GM23338 (cell line): Measurements from ENCODE around the gene FABP6.

ENCODE experiments used
- CREB1 ChIP-seq: fragments of 250-450 bp; sonication (Bioruptor Pico); IDR thresholded peaks from 2 replicates; pipeline ENCODE4 v1.5.0; 2020; ENCODE audit warnings: low read depth, mild to moderate bottlenecking, moderate library complexity
- EZH2 ChIP-seq: fragments of 200-600 bp; sonication (generic); IDR thresholded peaks from one replicate; pipeline ENCODE4 v1.8.0; 2017; ENCODE audit warnings: antibody characterized with exemption, mild to moderate bottlenecking, low read depth; ENCODE audit not compliant: unreplicated experiment
- EZH2phosphoT487 ChIP-seq: fragments of 200-600 bp; sonication (generic); IDR thresholded peaks from one replicate; pipeline ENCODE4 v1.8.1; 2018; ENCODE audit warnings: antibody characterized with exemption; ENCODE audit not compliant: unreplicated experiment
- JUNB ChIP-seq: IDR thresholded peaks from one replicate; pipeline ENCODE4 v1.6.1; 2016; ENCODE audit warnings: antibody characterized with exemption; ENCODE audit not compliant: unreplicated experiment
- POLR2AphosphoS5 ChIP-seq: IDR thresholded peaks from 2 replicates; pipeline ENCODE4 v1.6.1; 2016; ENCODE audit warnings: antibody characterized with exemption, low read depth
- ZNF114 ChIP-seq: fragments of 250-450 bp; sonication (Bioruptor Pico); IDR thresholded peaks from 2 replicates; pipeline ENCODE4 v1.5.0; 2020; ENCODE audit warnings: mild to moderate bottlenecking, moderate library complexity
- ZNF331 ChIP-seq: fragments of 250-450 bp; sonication (Bioruptor Pico); IDR thresholded peaks from 2 replicates; pipeline ENCODE4 v1.5.0; 2020; ENCODE audit warnings: low read depth, mild to moderate bottlenecking, moderate library complexity
- TF ChIP-seq, protein P1 (sequence below), 2 experiments: fragments of 200-600 bp in 1 of 2; sonication (generic) in 1 of 2; conservative IDR thresholded peaks; 2 replicates each; pipeline versions ENCODE4 v1.5.1 to v1.6.1; 2016 to 2017; ENCODE audit warnings: antibody characterized with exemption in 2 of 2, low read depth in 2 of 2, mild to moderate bottlenecking in 2 of 2, moderate library complexity in 1 of 2
- TF ChIP-seq, protein P2 (sequence below): IDR thresholded peaks from 2 replicates; pipeline ENCODE4 v1.6.1; 2016; ENCODE audit warnings: antibody characterized with exemption
- TF ChIP-seq, protein P3 (sequence below): IDR thresholded peaks from one replicate; pipeline ENCODE4 v1.6.1; 2018; ENCODE audit warnings: antibody characterized with exemption; ENCODE audit not compliant: unreplicated experiment

DNA sequence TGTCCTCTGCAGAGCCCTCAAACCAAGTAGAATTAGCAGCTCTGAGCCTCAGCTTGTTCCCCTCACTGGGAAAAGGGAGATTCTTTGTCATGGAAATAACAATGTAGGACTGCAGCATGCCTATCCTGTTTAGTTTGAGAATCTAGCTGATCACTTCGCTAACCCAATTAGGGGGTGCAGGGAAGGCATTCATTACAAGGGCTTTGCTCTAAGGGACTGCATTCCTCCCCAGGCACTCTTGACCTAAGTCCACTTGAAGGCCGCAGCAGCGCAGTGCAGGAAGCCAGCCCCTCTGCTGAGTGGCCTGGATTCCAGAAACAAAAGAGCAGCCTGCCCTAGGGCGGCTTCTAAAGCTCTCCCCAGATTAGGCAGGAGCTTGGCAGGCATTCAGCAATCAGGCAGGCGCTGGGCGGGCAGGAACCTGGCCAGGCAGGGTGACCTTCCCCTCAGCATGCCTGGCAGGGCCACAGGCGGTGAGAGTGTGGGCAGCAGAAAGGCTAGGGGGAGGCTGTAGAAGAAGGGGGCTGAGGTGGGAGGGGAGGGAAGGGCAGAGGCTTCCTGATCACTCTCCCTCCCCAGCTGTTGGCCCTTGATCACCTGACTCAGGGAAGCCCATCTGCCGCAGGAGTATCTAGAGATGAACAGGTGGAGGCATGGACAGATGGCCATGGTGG is 58.2 kb downstream of the FABP6 start:
- no peak for TF ChIP-seq POLR2AphosphoS5
- TF ChIP-seq ZNF331 = no peak
- TF ChIP-seq, protein P1, sequence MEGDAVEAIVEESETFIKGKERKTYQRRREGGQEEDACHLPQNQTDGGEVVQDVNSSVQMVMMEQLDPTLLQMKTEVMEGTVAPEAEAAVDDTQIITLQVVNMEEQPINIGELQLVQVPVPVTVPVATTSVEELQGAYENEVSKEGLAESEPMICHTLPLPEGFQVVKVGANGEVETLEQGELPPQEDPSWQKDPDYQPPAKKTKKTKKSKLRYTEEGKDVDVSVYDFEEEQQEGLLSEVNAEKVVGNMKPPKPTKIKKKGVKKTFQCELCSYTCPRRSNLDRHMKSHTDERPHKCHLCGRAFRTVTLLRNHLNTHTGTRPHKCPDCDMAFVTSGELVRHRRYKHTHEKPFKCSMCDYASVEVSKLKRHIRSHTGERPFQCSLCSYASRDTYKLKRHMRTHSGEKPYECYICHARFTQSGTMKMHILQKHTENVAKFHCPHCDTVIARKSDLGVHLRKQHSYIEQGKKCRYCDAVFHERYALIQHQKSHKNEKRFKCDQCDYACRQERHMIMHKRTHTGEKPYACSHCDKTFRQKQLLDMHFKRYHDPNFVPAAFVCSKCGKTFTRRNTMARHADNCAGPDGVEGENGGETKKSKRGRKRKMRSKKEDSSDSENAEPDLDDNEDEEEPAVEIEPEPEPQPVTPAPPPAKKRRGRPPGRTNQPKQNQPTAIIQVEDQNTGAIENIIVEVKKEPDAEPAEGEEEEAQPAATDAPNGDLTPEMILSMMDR (conservative IDR thresholded peaks at IDR 0.05; ENCODE audit: low read depth in 2 of 2) = no peak
- TF ChIP-seq, protein P2, sequence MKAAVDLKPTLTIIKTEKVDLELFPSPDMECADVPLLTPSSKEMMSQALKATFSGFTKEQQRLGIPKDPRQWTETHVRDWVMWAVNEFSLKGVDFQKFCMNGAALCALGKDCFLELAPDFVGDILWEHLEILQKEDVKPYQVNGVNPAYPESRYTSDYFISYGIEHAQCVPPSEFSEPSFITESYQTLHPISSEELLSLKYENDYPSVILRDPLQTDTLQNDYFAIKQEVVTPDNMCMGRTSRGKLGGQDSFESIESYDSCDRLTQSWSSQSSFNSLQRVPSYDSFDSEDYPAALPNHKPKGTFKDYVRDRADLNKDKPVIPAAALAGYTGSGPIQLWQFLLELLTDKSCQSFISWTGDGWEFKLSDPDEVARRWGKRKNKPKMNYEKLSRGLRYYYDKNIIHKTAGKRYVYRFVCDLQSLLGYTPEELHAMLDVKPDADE = no peak
- TF ChIP-seq, protein P3, sequence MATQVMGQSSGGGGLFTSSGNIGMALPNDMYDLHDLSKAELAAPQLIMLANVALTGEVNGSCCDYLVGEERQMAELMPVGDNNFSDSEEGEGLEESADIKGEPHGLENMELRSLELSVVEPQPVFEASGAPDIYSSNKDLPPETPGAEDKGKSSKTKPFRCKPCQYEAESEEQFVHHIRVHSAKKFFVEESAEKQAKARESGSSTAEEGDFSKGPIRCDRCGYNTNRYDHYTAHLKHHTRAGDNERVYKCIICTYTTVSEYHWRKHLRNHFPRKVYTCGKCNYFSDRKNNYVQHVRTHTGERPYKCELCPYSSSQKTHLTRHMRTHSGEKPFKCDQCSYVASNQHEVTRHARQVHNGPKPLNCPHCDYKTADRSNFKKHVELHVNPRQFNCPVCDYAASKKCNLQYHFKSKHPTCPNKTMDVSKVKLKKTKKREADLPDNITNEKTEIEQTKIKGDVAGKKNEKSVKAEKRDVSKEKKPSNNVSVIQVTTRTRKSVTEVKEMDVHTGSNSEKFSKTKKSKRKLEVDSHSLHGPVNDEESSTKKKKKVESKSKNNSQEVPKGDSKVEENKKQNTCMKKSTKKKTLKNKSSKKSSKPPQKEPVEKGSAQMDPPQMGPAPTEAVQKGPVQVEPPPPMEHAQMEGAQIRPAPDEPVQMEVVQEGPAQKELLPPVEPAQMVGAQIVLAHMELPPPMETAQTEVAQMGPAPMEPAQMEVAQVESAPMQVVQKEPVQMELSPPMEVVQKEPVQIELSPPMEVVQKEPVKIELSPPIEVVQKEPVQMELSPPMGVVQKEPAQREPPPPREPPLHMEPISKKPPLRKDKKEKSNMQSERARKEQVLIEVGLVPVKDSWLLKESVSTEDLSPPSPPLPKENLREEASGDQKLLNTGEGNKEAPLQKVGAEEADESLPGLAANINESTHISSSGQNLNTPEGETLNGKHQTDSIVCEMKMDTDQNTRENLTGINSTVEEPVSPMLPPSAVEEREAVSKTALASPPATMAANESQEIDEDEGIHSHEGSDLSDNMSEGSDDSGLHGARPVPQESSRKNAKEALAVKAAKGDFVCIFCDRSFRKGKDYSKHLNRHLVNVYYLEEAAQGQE = no peak
- TF ChIP-seq CREB1 (CRISPR knock-in tag) = no peak
- no peak for TF ChIP-seq EZH2
- no peak for TF ChIP-seq EZH2phosphoT487
- TF ChIP-seq JUNB = no peak
- TF ChIP-seq ZNF114 = no peak
